ENCODE results near the gene PARK7.

PARK7 gene

DNA sequence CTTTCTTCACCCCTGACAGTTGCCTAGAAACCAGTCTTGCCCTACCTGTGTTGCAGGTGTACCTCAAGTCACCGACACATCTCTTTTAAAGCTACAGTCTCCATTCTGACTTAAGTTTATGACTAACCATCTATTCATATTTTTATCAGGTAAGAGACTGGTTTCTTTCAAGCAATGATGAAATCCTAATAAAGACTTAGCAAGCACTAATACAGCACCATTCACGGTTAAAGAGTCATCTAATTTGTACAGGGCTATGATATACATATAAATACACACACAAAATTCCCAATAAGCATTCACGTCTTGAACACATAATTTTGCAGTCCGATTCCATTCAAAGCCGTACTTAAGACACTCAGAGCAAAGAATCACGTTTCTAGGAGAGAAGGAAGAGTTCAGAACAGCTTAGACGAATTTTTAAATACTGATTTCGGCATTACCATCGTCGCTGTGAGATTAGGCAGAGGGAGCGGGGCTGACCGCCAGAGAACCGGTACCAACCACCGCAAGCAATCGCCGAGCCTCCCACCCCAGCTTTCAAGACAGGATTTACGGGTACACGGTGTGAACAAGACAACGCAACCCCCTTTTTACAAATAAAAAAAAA lies 63.7 kb downstream of the PARK7 start:
- no peak for DNase-seq

DNA sequence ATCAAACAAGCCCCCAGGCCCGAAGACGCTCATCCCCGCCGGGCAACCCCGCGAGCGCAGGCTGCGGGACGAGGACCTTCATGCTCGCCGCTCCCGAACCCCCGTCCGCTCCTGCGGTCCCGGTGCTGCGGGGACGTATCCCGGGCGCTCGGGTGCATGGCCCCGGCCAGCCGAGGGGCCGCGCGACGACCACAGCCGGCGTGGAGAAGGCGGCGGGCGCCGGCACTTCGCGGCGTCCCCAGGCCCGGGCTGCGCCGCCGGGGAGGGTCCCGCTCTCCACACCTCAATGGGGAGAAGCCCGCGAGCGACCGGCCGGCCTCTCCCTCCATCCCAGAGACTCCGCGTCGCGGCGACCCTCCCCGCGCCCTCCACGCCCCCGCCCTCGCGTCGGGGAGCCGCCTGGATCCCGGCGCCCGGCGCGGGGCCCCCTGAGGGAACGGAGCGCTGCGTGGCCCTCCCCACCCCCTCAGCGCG lies 64.2 kb downstream of the PARK7 start:
- no peak for DNase-seq

DNA sequence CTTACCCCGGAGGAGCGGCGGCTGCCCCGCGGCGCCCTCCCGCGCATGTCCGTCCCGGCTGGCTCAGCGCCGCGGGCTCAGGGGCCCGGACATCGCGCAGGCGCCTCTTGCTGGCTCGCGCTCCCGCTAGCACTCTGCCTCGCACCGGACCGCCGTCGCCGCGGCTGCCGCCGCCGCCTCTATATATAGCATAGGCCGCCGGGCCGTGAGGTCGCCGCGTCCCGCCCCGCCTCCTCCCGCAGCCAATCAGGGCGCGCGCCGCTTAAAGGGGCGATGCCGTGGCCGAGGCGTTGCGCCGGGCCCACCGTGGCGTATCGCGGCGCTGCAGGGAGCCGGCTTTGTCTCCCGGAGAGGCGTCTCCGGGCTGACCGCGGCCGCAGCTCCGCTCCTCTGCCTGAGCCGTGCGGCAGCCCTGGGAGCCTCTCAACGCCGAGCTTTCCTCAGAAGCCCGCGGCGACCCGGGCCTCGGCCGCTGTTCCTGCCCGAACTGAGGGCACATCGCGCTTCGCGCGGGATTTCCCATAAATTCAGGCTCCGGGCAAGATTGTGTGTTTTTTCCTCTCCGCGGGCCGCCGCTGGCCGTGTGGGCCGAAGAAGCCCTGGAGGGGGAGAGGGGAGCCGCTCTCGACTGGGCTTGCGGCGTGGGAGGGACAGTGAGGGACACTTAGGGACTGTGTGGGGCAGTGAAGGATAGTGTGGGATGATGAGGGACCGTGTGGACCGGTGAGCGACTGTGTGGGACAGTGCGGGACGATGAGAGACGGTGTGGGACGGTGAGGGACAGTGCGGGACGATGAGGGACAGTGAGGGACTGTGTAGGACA lies 64.9 kb downstream of the PARK7 start, which contains the start of gene ERRFI1:
Gene ERRFI1 (minus strand): TSS at position 157 of the 823 bp plus-strand sequence. CDS start 10,690 bp downstream, outside the sequence.
- DNase-seq = peak; percentile 90

DNA sequence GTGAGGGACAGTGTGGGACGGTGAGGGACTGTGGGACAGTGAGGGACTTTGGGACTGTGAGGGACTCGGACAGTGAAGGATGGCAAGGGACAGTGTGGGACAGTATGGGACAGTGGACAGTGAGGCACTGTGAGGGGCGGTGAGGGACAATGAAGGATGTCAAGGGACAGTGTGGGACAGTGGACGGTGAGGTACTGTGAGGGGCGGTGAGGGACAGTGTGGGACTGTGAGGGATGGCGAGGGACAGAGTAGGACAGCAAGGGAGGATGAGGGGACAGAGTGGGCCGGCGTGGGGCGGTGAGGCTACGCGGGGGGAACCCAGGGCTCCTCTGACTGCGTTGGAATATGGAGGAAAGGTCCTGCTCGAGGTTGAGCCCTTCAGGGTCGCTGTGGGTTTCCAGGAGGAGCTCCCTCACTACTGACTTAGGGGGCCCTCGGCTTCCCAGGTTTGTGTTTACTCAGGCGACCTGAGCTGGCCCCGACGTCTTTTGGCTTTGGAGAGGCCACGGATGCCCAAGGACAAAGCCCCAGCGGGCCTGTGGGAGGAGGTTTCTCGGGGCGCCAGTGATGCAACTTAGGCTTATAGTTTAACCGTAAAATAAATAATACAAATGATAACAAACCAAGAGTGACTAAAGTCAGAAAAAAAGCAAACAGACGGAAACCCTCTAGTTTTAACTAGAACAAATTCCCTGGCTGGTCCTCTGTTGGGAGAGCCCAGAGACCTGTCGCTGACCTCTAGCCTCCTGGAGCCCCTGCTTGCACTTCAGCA lies 65.7 kb downstream of the PARK7 start:
- DNase-seq = no peak

DNA sequence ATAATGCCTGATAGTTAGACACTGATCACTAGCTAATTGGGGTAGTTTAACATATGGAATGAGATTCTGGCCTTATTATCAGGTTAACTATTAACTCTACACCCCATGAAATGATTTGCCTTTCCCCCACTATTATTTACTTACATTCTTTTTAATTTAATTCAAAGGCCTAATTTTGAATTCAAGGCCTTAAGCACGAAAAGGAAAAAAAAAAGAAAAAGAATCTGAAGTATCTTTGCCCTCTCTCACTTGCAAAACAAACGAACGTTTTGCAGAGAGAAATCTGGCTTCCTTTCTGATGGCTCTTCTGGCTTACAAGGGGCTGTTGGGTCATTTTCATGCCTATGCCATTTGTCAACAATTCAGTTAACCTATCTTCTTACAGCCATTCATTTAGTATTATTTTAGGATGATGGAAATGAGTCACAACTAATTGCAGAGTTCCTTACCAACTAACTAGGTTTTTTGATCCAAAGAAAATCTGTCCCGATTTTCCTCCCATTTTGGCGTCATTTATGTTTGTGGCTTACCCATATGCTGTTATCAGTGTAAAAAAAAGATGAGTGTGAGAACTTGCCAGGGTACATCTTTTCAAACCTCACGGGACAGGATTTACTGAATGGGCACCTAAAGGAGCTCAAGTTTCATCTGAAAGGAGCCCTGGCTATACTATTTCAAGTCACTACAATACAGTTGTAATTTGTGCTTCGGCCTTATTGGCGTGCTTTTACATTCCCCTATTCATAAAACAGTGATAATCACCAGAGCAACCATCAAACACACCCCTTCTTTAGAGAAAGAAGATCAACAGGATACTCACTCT lies 66.4 kb downstream of the PARK7 start:
- DNase-seq = no peak

DNA sequence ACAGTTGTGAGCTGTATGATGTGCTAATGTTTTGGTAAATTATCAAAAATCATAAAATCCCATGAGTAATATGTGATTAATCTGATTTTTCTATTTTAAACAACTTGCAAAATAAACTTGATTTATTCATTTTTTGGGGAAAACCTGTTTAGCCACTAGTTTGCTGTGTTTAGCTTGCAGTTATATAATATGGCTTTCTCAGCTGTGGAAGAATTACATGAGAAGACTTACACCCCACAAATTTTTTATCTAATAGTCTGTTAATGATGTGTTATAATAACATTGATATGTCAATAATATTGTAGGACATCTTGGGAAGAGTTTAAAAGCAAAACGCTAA lies 67.0 kb downstream of the PARK7 start:
- no peak for DNase-seq

DNA sequence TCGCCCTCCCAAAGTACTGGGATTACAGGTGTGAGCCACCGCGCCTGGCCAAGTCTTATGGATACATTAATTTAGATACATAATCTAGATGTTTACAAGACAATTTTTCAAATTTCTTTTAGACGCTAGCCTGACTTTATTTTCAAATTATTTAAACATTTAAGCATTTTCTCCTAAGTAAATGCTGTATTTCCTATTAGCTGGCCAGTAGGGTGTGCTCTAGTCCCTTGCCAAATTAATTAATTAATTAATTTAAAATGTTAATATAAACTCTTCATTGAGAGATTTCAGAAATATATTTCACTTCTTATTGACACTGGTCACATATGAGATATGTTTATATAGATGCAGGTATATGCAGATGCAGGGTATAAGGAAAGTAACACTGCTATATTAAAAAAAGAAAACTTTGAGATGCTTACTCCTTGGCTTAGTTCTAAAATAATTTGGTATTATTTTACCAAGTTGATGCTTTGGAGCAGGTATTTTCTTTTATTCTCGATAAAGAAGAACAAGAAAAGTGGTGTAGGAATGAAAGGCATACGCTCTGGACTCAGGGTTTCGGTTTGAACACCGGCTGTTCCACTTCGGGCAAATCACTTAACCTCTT lies 69.8 kb downstream of the PARK7 start:
- no peak for DNase-seq

DNA sequence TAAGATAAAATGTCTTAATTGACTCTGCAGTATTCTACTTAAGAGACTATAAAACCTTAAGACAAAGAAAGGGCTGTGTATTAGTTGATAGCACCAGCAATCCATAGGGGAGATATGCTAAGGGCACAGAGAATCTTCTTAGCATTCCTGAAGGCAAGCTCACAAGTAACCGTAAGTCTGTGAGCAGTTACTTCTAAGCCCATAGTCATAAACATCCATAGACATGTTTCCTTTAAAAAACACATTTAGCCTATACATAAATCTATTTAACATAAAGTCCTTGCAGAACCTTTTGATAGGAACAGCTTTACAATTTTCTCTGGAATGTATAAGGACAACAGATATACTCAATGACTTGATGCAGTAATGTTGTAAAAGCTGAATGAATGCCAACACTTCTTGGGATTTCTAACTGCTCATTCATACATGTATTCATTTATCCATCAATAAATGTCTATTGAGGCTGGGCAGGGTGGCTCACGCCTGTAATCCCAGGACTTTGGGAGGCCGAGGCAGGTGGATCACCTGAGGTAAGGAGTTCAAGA lies 70.9 kb downstream of the PARK7 start:
- no peak for DNase-seq

DNA sequence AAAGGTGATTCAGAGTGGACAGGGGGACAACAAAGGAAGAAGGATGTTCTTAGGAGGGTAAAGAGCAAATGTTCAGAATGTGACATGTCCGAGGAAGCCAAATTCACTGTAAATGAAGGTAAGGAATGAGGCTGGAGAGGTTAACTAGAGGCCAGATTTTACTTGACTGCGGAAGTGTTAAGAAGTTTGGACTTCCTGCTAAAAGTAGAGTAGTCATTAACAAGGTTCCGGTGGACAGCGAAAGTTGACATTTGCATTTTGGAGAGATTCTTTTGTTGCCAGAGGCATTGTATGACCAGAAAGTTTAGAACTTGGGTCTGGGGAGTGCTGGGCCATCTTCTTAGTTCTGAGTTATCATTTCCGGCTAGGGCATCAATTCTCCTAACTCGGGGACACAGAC lies 71.8 kb downstream of the PARK7 start:
- no peak for DNase-seq

Measured in CD4-positive, alpha-beta T cell treated with Interferon gamma for 1 hour (primary cell).